Adrenal gland (tissue), 12 donors: ENCODE results near the gene MICU2. TPM values are rescaled to one million over a fixed set of nuclear protein-coding genes. Genes with fewer than 3 reads are reported as not detected.

ENCODE experiments used
- DNase-seq, 7 donors: peaks; one replicate each; pipeline ENCODE4 v3.0.0-alpha.2; 2019 to 2020
- H3K27ac ChIP-seq, 5 donors: fragments of 200-600 bp; sonication (generic) in 4 of 5; 1 replicate in 3 of 5; 2 replicates in 2 of 5; pipeline versions ENCODE4 v1.5.1 to v1.8.0; 2016 to 2020; ENCODE audit warnings: mild to moderate bottlenecking in 1 of 5
- H3K27me3 ChIP-seq: fragments of 200-600 bp; 2 replicates; pipeline ENCODE4 v1.8.0; 2021
- H3K36me3 ChIP-seq, 2 donors: fragments of 200-600 bp; replicated peaks in 1 of 2; 1 replicate in 1 of 2; 2 replicates in 1 of 2; pipeline versions ENCODE4 v1.5.1 to v1.8.0; 2018 to 2022
- H3K4me1 ChIP-seq, 2 donors: fragments of 200-600 bp; replicated peaks in 1 of 2; 1 replicate in 1 of 2; 2 replicates in 1 of 2; pipeline versions ENCODE4 v1.5.1 to v1.8.0; 2018 to 2021
- H3K4me3 ChIP-seq, 4 donors: fragments of 200-600 bp; sonication (generic) in 3 of 4; one replicate each; pipeline ENCODE4 v1.5.1; 2016 to 2018
- H3K9me3 ChIP-seq, 3 donors: fragments of 200-600 bp; sonication (generic) in 1 of 3; replicated peaks in 1 of 3; 1 replicate in 2 of 3; 2 replicates in 1 of 3; pipeline versions ENCODE4 v1.5.1 to v1.8.0; 2016 to 2021
- CTCF ChIP-seq, 6 experiments: fragments of 450-650 bp in 4 of 6; fragments of 200-600 bp in 2 of 6; sonication (generic) in 1 of 6; IDR thresholded peaks; 1 replicate in 5 of 6; 2 replicates in 1 of 6; pipeline versions ENCODE4 v1.5.1 to v1.8.0; 2016 to 2021; ENCODE audit warnings: antibody characterized with exemption in 6 of 6, mild to moderate bottlenecking in 2 of 6, moderate library complexity in 1 of 6
- POLR2A ChIP-seq, 2 donors: fragments of 450-650 bp; IDR thresholded peaks; one replicate each; pipeline ENCODE4 v1.6.1; 2017; ENCODE audit warnings: antibody characterized with exemption in 2 of 2, mild to moderate bottlenecking in 2 of 2, moderate library complexity in 1 of 2
- WGBS, 4 donors: extraction: QIAGEN DNeasy Blood & Tissue Kit in 2 of 4; methylation state at CpG; one replicate each; pipeline versions ENCODE4 v1.1.5 to v1.1.7; 2013 to 2017; 5-methylcytosine and 5-hydroxymethylcytosine counted together
- intact Hi-C, 2 donors: fragments of 100-400 bp; cut with DNase I; formaldehyde crosslinking; loops; one replicate each; pipeline versions ENCODE4 v1.14.1 to v1.15.0; 2022 to 2023
- polyA plus RNA-seq, 3 donors: library from polyadenylated mRNA; stranded (reverse); fragments of 200-250 nt in 2 of 3; fragments of 350-450 nt in 1 of 3; fragmentation: Illumina TruSeq in 1 of 3; extraction: RNeasy Lipid Tissue Mini Kit (QIAGEN cat#74804) in 1 of 3; gene quantifications; one replicate each; pipeline ENCODE4 v1.2.3, GENCODE V29; 2013 to 2014
- total RNA-seq, 9 donors: library from RNA; depleted of rRNA in 4 of 9; stranded (reverse); fragments of >200 nt in 4 of 9; fragments of 120-200 nt in 1 of 9; fragmentation: NEBNext Ultra II Directional in 1 of 9; extraction: Animal tissue kit (Norgen Biotek cat#: 25700) in 1 of 9; gene quantifications; one replicate each; pipeline versions ENCODE4 v1.1.0 to v1.2.4, GENCODE V29; 2013 to 2023
- donor health status: healthy with polysubstance abuse.
- donor health status: Bipolar disorder and iron deficiency.
- donor health status: DM: yes; HTN: yes; CAD: no.
- donor health status: DM: no; HTN: no; CAD: no.
- donor health status: DM: no; HTN: no; CAD: no.
- donor health status: DM: yes; HTN: yes; CAD: no.

MICU2 gene
- total and polyA plus RNA-seq, 12 donors = 39.7 to 157 (median 59.7) TPM

DNA sequence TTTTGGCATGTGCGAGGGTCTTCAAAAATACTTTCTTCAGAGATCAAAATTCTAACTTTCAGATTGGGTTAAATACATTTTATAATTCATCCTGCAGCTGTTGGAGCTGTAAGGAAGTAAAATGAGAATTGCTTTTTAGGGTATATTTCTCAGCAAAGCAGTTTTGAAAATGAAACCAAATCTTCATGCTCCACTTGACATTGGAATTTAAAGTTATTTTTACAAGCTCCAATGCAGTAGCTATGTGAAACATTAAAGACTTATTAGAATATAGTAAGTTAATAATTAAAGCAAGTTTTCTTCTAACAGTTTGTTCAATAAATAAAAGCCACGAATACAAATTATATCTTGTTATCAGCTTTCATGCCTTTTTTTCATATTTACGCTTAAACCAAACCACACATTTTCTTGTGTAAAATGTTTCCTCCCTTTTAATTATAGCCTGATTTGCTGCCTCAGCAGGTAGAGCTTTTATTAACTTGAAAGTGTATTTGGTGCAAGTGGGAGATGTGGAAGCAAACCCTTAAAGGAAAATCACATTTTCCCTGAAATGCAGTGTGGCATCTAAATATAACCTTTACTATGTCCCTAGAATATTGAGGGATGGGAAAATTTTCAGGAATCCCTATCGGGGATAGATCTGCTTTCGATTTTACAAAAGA, 12.4 kb upstream of the MICU2 start:
- no peaks in the 10 kb centered on the region for H3K27me3 ChIP-seq
- intact Hi-C loops = no loop called here
- DNase-seq = no peak
- no peaks in the 10 kb centered on the region for H3K9me3 ChIP-seq
- no peaks in the 10 kb centered on the region for H3K36me3 ChIP-seq
- WGBS, 4 donors = 47 to 92% (median 68%) methylated on average over 5 of the region's 5 CpGs
- peak overlapping the region in 1 of 4 donors; percentile 3 for H3K4me3 ChIP-seq
- TF ChIP-seq POLR2A (IDR thresholded peaks at IDR 0.05) (no peak), CTCF (IDR thresholded peaks at IDR 0.05) (no peak)
- no peak overlapping the region for H3K27ac ChIP-seq
- no peaks in the 10 kb centered on the region for H3K4me1 ChIP-seq

GRCh38 chr13:21615427-21615826, 11.5 kb upstream of the MICU2 start:
- WGBS, 4 donors = 31 to 62% (median 51%) methylated on average over 2 of the region's 2 CpGs
- TF ChIP-seq CTCF (IDR thresholded peaks at IDR 0.05) = no peak
- no peak for TF ChIP-seq POLR2A (IDR thresholded peaks at IDR 0.05)

DNA sequence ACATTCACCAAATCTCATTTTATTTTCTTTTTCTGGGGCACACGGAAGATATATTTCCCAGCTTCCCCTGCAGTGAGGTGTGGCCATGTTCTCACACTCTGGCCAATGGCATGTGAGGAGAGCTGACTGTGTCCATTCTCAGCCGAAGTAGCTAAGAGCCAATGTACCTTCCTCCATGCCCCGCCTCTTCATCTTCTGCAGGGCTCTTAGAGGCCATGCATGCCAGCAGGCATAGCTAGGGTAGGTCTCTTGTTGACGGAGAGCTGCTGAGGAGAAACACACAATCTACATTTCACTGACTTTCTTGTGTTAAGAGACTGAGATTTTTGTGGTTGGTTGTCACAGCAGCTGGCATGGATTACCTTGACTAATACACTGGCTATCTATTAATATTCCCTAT, 9.8 kb upstream of the MICU2 start:
- TF ChIP-seq POLR2A (IDR thresholded peaks at IDR 0.05) (no peak), CTCF (IDR thresholded peaks at IDR 0.05) (no peak)
- no peaks in the 10 kb centered on the region for H3K27me3 ChIP-seq
- H3K27ac ChIP-seq = no peak overlapping the region
- no peak overlapping the region for H3K4me3 ChIP-seq
- no peak for DNase-seq
- no peaks in the 10 kb centered on the region for H3K4me1 ChIP-seq
- no peaks in the 10 kb centered on the region for H3K36me3 ChIP-seq
- intact Hi-C loops = no loop called here
- WGBS, 4 donors = 74 to 85% (median 79%) methylated on average over 4 of the region's 4 CpGs
- H3K9me3 ChIP-seq = no peaks in the 10 kb centered on the region

More at GRCh38 chr13:21615427-21615826, 11.5 kb upstream of the MICU2 start:
- peak in 1 of 7 donors; percentile 27 for DNase-seq
- H3K4me1 ChIP-seq = no peaks in the 10 kb centered on the region
- H3K9me3 ChIP-seq = no peaks in the 10 kb centered on the region
- intact Hi-C loops = no loop called here
- H3K4me3 ChIP-seq = no peak overlapping the region
- H3K27ac ChIP-seq = no peak overlapping the region
- H3K36me3 ChIP-seq = no peaks in the 10 kb centered on the region
- H3K27me3 ChIP-seq = no peaks in the 10 kb centered on the region

DNA sequence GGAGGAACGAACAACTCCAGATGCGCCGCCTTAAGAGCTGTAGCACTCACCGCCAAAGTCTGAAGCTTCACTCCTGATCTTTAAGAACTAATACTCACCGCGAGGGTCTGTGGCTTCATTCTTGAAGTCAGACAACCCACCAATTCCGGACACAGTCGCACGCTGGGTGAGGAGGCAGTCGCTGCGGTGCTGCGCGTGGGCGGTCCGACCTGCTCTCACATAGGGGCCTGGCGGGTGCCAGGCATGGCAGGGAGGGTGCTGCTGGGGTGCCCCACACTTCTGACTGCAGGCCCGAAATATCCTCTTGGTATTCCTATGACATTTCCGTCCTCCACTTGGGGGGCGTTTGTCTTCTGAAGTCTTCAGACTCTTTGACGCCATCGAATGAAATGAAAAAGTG, 7.4 kb upstream of the MICU2 start:
- no peak for DNase-seq
- H3K27ac ChIP-seq = no peak overlapping the region
- no peak for TF ChIP-seq CTCF (IDR thresholded peaks at IDR 0.05)
- no peak for TF ChIP-seq POLR2A (IDR thresholded peaks at IDR 0.05)
- no peaks in the 10 kb centered on the region for H3K9me3 ChIP-seq
- 91 to 97% (median 91%) methylated on average over 17 to 21 of the region's 21 CpGs for WGBS, 4 donors
- no peak overlapping the region for H3K4me3 ChIP-seq
- H3K27me3 ChIP-seq = peaks cover 2% of the 10 kb centered on the region
- no peaks in the 10 kb centered on the region for H3K4me1 ChIP-seq
- intact Hi-C loops = no loop called here
- H3K36me3 ChIP-seq = no peaks in the 10 kb centered on the region
